ENCODE results near the gene CDH22. TPM values are rescaled to one million over a fixed set of nuclear protein-coding genes. Genes with fewer than 3 reads are reported as not detected.
A peak's percentile ranks its signal among the peaks of the same experiment; 100 is the strongest.

Gene CDH22
- total and polyA plus RNA-seq, 4 experiments from 2014 or later: not detected

DNA sequence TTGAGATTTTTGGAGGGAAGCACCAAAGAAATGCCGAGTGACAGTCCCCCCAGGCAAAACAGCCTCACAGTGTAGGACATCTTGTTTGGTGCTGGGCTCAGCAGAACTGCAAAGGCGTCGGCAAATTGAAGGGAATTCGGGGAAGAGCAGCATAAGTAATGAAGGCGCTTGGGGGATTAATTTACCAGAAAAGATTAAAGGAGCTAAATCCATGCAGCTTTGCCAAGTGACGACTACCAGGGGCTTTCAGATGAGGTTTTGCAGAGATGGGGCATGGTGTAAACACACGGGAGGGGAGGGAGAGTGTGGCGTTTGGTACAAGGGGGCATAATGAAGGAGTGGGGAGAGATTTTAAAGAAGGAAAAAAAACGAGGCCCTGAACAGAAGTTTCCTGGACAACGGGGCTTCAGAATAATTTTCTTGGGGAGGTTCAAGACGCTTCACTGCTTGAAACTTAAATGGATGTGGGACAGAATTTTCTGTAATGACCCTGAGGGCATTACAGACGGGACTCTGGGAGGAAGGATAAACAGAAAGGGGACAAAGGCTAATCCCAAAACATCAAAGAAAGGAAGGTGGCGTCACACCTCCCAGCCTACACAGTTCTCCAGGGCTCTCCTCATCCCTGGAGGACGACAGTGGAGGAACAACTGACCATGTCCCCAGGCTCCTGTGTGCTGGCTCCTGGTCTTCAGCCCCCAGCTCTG, 45.4 kb upstream of the CDH22 start:
- H3K36me3 Mint-ChIP-seq: peaks cover 7 to 63% of the 10 kb centered on the region in 2 donors
- H3K27ac Mint-ChIP-seq: peak overlapping the region in 5 of 7 donors; percentile 18 to 85 (median 73)

DNA sequence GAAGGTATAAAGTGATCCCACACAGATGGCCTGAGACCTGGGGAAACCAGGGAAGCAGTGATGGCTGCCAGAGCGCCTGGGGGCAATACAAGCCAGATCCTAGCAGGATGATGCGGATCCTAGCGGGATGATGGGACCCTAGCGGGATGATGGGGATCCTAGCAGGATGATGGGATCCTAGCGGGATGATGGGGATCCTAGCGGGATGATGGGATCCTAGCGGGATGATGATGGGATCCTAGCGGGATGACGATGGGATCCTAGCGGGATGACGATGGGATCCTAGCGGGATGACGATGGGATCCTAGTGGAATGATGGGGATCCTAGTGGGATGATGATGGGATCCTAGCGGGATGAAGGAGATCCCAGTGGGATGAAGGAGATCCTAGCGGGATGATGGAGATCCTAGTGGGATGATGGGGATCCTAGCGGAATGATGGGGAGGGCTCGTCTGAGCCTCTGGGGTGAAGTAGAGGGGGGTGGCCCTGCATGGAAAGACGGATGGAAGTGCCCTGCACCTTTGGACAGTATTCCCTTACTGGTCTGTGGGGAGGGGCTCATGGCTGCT, 44.2 kb upstream of the CDH22 start:
- no peak overlapping the region for H3K4me3 Mint-ChIP-seq
- H3K4me1 ChIP-seq (ENCODE audit: insufficient read depth, low read length): peaks cover 20% of the 10 kb centered on the region
- H3K27ac ChIP-seq (ENCODE audit: low read depth, low read length): no peak overlapping the region
- H3K36me3 ChIP-seq (ENCODE audit: insufficient read depth, low read length): peaks cover 52% of the 10 kb centered on the region
- H3K36me3 Mint-ChIP-seq: peaks cover 7 to 53% of the 10 kb centered on the region in 2 donors
- H3K27ac Mint-ChIP-seq: peak overlapping the region in 2 of 7 donors; percentile 9 to 56
- intact Hi-C loops (cut with micrococcal nuclease): no loop called here
- no peaks in the 10 kb centered on the region for H3K27me3 Mint-ChIP-seq
- no peaks in the 10 kb centered on the region for H3K27me3 ChIP-seq (ENCODE audit: insufficient read depth, low read length)
- no peak for DNase-seq
- H3K9me3 Mint-ChIP-seq: no peaks in the 10 kb centered on the region
- peaks cover 17 to 38% (median 23%) of the 10 kb centered on the region in 4 donors for H3K4me1 Mint-ChIP-seq
- CTCF ChIA-PET (ENCODE audit: partially characterized antibody): no interaction called here
- no peaks in the 10 kb centered on the region for H3K9me3 ChIP-seq (ENCODE audit: control insufficient read depth in 1 of 2, low read length in 2 of 2)
- POLR2A ChIA-PET (ENCODE audit: partially characterized antibody): no interaction called here
- H3K4me3 ChIP-seq (ENCODE audit: low read length in 2 of 2): no peak overlapping the region

More for the DNA sequence above, 45.4 kb upstream of the CDH22 start:
- Histone ChIP-seq H3K4me3 (ENCODE audit: low read length in 2 of 2) (no peak overlapping the region), H3K36me3 (ENCODE audit: insufficient read depth, low read length) (peaks cover 58% of the 10 kb centered on the region), H3K27me3 (ENCODE audit: insufficient read depth, low read length) (no peaks in the 10 kb centered on the region), H3K4me1 (ENCODE audit: insufficient read depth, low read length) (peaks cover 29% of the 10 kb centered on the region), H3K9me3 (ENCODE audit: control insufficient read depth in 1 of 2, low read length in 2 of 2) (no peaks in the 10 kb centered on the region), H3K27ac (ENCODE audit: low read depth, low read length) (no peak overlapping the region)
- intact Hi-C loops (cut with micrococcal nuclease): no loop called here
- ChIA-PET POLR2A (ENCODE audit: partially characterized antibody) (interaction anchor here (0.6 kb wide), 1 partner anchor 10 kb away, joined by 3 read pairs; no protein-coding TSS in a partner anchor), CTCF (ENCODE audit: partially characterized antibody) (no interaction called here)
- H3K9me3 Mint-ChIP-seq: no peaks in the 10 kb centered on the region
- H3K4me3 Mint-ChIP-seq: no peak overlapping the region
- DNase-seq: no peak
- H3K27me3 Mint-ChIP-seq: no peaks in the 10 kb centered on the region
- peaks cover 21 to 50% (median 32%) of the 10 kb centered on the region in 4 donors for H3K4me1 Mint-ChIP-seq

DNA sequence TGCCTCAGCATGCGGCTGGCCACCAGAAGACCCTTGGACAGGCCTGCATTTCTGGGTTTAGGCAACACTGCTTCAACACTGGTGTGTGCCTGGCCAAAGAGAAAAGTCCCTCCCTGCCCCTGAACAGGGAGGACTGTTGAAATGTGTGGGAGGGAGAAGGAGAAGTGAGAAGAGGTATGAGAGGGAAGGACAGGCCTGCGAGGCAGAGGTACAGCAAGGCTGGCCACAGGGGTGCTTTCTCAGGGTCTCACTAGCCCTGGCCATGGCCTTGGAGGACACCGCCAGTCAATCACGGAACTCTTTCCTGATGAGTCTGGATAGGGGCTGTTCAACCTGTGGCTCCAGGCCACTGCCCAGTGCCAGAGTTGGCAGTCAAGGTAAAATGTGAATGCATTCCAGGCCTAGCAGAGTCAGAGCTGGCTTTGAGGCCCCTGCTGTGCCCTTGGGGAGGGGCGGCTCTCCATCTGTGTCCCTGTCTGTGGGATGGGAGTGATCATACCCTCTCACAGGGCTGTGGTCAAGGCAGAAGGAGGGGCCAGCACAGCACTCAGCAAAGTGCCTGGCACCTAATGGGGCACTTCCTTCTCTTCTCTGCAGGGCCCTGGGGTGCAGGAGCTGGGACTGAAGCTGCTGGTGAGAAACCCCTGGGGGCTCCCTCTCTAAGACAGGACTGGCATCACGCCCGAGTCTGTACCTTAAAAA, 43.2 kb upstream of the CDH22 start:
- no peak overlapping the region for H3K27ac ChIP-seq (ENCODE audit: low read depth, low read length)
- Mint-ChIP-seq H3K27me3 (no peaks in the 10 kb centered on the region), H3K4me3 (no peak overlapping the region), H3K9me3 (no peaks in the 10 kb centered on the region), H3K27ac (peak overlapping the region in 5 of 7 donors; percentile 4 to 93 (median 53)), H3K4me1 (peaks cover 14 to 36% (median 18%) of the 10 kb centered on the region in 4 donors), H3K36me3 (peaks cover 11 to 56% of the 10 kb centered on the region in 2 donors)
- H3K9me3 ChIP-seq (ENCODE audit: control insufficient read depth in 1 of 2, low read length in 2 of 2): no peaks in the 10 kb centered on the region
- no peaks in the 10 kb centered on the region for H3K27me3 ChIP-seq (ENCODE audit: insufficient read depth, low read length)
- H3K4me3 ChIP-seq (ENCODE audit: low read length in 2 of 2): no peak overlapping the region
- ChIA-PET CTCF (ENCODE audit: partially characterized antibody) (no interaction called here), POLR2A (ENCODE audit: partially characterized antibody) (no interaction called here)
- intact Hi-C loops (cut with micrococcal nuclease): no loop called here
- DNase-seq: no peak
- peaks cover 11% of the 10 kb centered on the region for H3K4me1 ChIP-seq (ENCODE audit: insufficient read depth, low read length)
- H3K36me3 ChIP-seq (ENCODE audit: insufficient read depth, low read length): peaks cover 52% of the 10 kb centered on the region

DNA sequence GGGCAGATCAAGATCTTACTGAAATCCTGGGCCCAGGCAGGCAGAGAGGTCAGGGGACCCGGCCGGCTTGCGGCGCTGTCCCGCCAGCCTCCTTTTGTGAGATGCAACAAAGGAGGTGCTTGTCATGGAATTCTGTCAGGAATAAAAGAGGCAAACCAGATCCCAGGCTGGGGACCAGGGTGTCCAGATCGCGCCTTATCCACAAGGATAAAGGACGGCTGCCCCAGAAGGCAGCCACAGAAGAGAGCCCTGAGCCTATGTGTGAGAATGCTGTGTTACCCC, 42.6 kb upstream of the CDH22 start:
- H3K9me3 ChIP-seq (ENCODE audit: control insufficient read depth in 1 of 2, low read length in 2 of 2): no peaks in the 10 kb centered on the region
- CTCF ChIA-PET (ENCODE audit: partially characterized antibody): no interaction called here
- H3K27me3 Mint-ChIP-seq: no peaks in the 10 kb centered on the region

DNA sequence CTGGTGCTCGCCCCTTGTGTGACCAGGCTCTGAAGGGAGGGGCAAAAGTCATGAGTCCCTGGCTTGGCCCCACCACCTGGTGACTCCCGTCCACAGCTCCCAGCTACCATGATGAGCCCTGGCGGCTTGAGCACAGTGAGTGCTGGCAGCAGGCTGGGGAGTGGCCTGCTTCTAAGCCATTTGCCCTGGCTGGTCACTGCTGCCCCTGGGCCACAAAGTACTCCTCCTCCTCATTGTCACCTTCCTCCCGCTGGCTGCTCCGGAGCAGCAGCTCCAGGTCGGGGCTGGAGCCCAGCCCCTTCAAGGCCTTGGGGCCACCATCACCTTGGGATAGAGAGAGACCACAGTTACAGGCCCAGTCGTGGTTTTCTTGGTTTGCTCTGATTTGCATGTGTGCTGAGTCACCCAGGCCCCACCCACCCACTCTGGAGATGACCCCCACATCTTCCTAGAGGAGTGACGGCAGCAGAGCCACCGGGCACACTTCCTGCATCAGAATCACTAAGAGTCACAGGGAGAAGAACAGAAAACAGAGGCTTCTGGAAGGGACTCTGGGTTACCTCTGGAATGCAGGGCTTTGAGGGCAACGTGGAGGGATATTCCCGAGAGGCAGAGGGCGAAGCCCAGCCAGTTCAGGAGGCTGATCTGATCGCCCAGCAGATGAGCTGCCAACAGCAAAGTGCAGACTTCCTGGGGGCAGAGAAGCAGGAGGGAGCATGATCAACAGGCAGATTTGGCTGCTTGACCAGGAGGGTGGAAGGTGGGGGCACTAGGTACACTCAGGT, 42.1 kb upstream of the CDH22 start:
- peaks cover 44% of the 10 kb centered on the region for H3K36me3 ChIP-seq (ENCODE audit: insufficient read depth, low read length)
- H3K4me3 ChIP-seq (ENCODE audit: low read length in 2 of 2): no peak overlapping the region
- no peak for DNase-seq
- H3K27me3 ChIP-seq (ENCODE audit: insufficient read depth, low read length): no peaks in the 10 kb centered on the region
- Mint-ChIP-seq H3K27ac (peak overlapping the region in 3 of 7 donors; percentile 61 to 93 (median 74)), H3K36me3 (peaks cover 11 to 53% of the 10 kb centered on the region in 2 donors), H3K4me3 (no peak overlapping the region), H3K27me3 (no peaks in the 10 kb centered on the region), H3K9me3 (no peaks in the 10 kb centered on the region), H3K4me1 (peaks cover 12 to 33% (median 15%) of the 10 kb centered on the region in 4 donors)
- peaks cover 5% of the 10 kb centered on the region for H3K4me1 ChIP-seq (ENCODE audit: insufficient read depth, low read length)
- POLR2A ChIA-PET (ENCODE audit: partially characterized antibody): interaction anchor here (4.3 kb wide), 1 partner anchor 57 kb away, joined by 17 read pairs; the partner anchor contains the start of gene ELMO2
- intact Hi-C loops (cut with micrococcal nuclease): no loop called here
- CTCF ChIA-PET (ENCODE audit: partially characterized antibody): interaction anchor here (0.8 to 2.1 kb wide), 2 partner anchors 7 to 363 kb away, joined by 3 to 8 read pairs; no protein-coding TSS in a partner anchor
- H3K9me3 ChIP-seq (ENCODE audit: control insufficient read depth in 1 of 2, low read length in 2 of 2): no peaks in the 10 kb centered on the region
- no peak overlapping the region for H3K27ac ChIP-seq (ENCODE audit: low read depth, low read length)

More for the DNA sequence above, 42.6 kb upstream of the CDH22 start:
- intact Hi-C loops (cut with micrococcal nuclease): no loop called here
- peaks cover 11 to 57% of the 10 kb centered on the region in 2 donors for H3K36me3 Mint-ChIP-seq
- Histone ChIP-seq H3K27ac (ENCODE audit: low read depth, low read length) (no peak overlapping the region), H3K4me3 (ENCODE audit: low read length in 2 of 2) (no peak overlapping the region), H3K27me3 (ENCODE audit: insufficient read depth, low read length) (no peaks in the 10 kb centered on the region), H3K4me1 (ENCODE audit: insufficient read depth, low read length) (peaks cover 5% of the 10 kb centered on the region), H3K36me3 (ENCODE audit: insufficient read depth, low read length) (peaks cover 49% of the 10 kb centered on the region)
- H3K4me3 Mint-ChIP-seq: no peak overlapping the region
- H3K4me1 Mint-ChIP-seq: peaks cover 16 to 37% (median 19%) of the 10 kb centered on the region in 4 donors
- no peak for DNase-seq
- H3K27ac Mint-ChIP-seq: peak overlapping the region in 5 of 7 donors; percentile 4 to 93 (median 61)
- no peaks in the 10 kb centered on the region for H3K9me3 Mint-ChIP-seq
- POLR2A ChIA-PET (ENCODE audit: partially characterized antibody): no interaction called here

DNA sequence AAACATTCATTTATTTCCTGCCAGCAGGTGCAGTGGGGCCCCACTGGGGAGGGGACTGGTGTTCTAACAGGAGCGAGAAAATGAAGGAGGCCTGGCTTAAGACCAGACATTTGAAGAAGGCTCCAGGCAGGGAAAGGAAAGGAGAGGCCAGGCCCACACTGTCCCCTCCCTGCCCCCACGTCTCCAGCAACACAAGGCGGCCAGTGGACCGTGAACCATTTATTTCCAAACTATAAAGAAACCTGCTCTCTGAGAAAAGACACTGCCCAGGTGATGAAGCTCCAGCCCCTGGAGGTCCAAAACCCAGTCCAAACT, 41.4 kb upstream of the CDH22 start:
- Histone ChIP-seq H3K27me3 (ENCODE audit: insufficient read depth, low read length) (no peaks in the 10 kb centered on the region), H3K4me1 (ENCODE audit: insufficient read depth, low read length) (peaks cover 5% of the 10 kb centered on the region), H3K36me3 (ENCODE audit: insufficient read depth, low read length) (peaks cover 38% of the 10 kb centered on the region), H3K4me3 (ENCODE audit: low read length in 2 of 2) (no peak overlapping the region), H3K27ac (ENCODE audit: low read depth, low read length) (no peak overlapping the region), H3K9me3 (ENCODE audit: control insufficient read depth in 1 of 2, low read length in 2 of 2) (no peaks in the 10 kb centered on the region)
- ChIA-PET CTCF (ENCODE audit: partially characterized antibody) (interaction anchor here (0.5 to 2.3 kb wide), 12 partner anchors 8 to 1963 kb away, joined by 3 to 8 read pairs (median 4); no protein-coding TSS in a partner anchor), POLR2A (ENCODE audit: partially characterized antibody) (interaction anchor here (1.2 to 4.3 kb wide), 5 partner anchors 8 to 217 kb away, joined by 3 to 17 read pairs (median 4); partner anchors contain the start of gene ELMO2)
- H3K36me3 Mint-ChIP-seq: peaks cover 10 to 52% of the 10 kb centered on the region in 2 donors
- no peaks in the 10 kb centered on the region for H3K27me3 Mint-ChIP-seq
- no peak overlapping the region for H3K4me3 Mint-ChIP-seq
- no peak for DNase-seq
- intact Hi-C loops (cut with micrococcal nuclease): loop anchor here (2.0 to 5.0 kb wide), 2 partner anchors 42 to 327 kb away; partner anchors contain the start of gene CDH22
- no peaks in the 10 kb centered on the region for H3K9me3 Mint-ChIP-seq
- peak overlapping the region in 4 of 7 donors; percentile 9 to 82 (median 40) for H3K27ac Mint-ChIP-seq
- H3K4me1 Mint-ChIP-seq: peaks cover 15 to 37% (median 18%) of the 10 kb centered on the region in 4 donors
